GM18505 (cell line): ENCODE measurements around the gene QARS1.
A peak's percentile ranks its signal among the peaks of the same experiment; 100 is the strongest.

Experiments
- ATAC-seq: cut with Tn5 transposase; IDR thresholded peaks from one replicate; pipeline ENCODE4 v1.9.1; 2021; ENCODE audit not compliant: unreplicated experiment
- POLR2A ChIP-seq: IDR thresholded peaks from 4 replicates; pipeline ENCODE4 v1.6.1; 2011; ENCODE audit warnings: borderline replicate concordance; ENCODE audit not compliant: insufficient read depth, insufficient read length; ENCODE audit errors: extremely low read depth

Gene QARS1

GRCh38 chr3:49124991-49125670, 20.6 kb upstream of the QARS1 start:
- no peak for TF ChIP-seq POLR2A
- ATAC-seq, result no peak

GRCh38 chr3:49124203-49124602, 19.6 kb upstream of the QARS1 start:
- ATAC-seq, result no peak
- TF ChIP-seq POLR2A, result no peak

- ATAC-seq, result no peak
- TF ChIP-seq POLR2A, result no peak
Observed at GRCh38 chr3:49123687-49124086, 19.1 kb upstream of the QARS1 start.

DNA sequence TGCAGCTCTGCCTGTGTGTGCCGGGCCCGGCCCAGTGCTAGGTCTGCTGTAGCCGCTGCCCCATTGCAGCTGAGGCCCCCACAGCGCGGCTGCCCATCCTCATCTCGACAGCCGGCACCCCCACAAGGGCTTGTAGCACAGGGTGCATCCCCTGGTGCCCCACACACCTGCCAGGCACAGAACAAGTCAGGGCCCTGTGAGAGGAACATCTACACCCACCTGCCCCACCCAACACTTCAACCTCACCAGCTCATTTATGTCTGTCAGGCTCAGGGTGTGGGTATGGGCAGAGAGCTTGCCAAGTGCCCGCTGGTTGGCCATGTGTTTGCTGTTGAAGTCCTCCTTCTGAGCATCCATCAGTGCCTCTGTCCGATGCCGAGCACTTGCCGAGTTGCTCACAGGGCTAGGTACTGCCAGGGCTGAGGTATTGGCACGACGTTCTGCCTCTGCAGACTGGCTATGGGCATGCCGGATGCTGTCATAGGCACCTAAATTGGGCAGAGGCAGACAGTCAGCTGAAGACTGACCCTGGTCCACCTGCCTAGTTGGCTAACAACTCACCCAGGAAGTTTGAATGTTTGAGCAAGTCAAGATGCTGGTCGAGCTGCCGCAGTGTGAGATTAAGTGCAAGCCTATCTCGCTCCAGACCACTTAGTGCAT, 18.5 kb upstream of the QARS1 start:
- TF ChIP-seq POLR2A, result no peak
- ATAC-seq, result no peak

DNA sequence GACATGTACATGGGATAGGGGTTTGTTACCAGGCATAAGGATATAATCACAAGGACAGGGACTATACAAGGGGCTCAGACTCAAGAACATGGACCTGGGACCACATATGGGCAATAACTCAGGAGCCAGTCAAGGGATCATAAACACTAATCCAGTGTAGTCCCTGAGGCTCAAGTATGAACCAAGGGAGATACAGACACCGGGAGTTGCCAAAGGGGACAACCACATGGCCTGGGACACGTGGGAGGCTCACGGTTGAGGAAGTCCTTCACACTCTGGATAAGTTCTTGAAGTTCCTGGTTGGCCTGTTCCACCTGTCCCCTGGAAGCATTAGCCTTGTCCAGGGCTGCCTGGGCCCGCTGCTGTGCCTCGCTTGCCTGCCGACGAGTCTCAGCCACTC, 17.9 kb upstream of the QARS1 start:
- no peak for ATAC-seq
- no peak for TF ChIP-seq POLR2A

- ATAC-seq, result no peak
- no peak for TF ChIP-seq POLR2A
Observed at GRCh38 chr3:49122022-49122421, 17.5 kb upstream of the QARS1 start.

- no peak for TF ChIP-seq POLR2A
- ATAC-seq, result peak; percentile 3
Observed at GRCh38 chr3:49121132-49121736, 16.7 kb upstream of the QARS1 start.

- peak; percentile 79 for ATAC-seq
- peak; percentile 96 for TF ChIP-seq POLR2A
Observed at GRCh38 chr3:49120438-49121131, 16.0 kb upstream of the QARS1 start, which contains the start of gene USP19. USP19 (minus strand) TSS chr3:49120823; CDS start chr3:49119145, 1,678 bp downstream.

- no peak for TF ChIP-seq POLR2A
- ATAC-seq, result peak; percentile 2
Observed at GRCh38 chr3:49120096-49120437, 15.5 kb upstream of the QARS1 start.

DNA sequence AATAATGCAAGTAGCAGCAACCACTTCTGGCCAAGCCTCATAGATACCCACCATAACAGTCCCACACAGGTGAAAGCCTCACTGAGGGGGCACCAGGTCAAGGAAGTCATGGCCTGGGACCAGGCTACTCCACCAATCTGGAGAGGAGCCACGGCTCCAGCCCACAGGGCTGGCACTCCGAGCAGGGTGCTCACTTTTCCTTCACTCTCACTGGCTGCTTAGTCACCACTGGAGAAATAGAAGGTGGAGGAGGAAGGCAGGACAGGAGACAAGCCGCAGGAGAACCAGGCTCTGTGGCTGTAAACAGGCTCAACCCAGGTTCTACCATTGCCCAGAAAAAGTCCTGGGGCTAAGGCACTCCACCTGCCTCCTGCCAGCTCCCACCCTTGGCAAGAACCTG, 14.9 kb upstream of the QARS1 start:
- no peak for ATAC-seq
- TF ChIP-seq POLR2A, result no peak

GRCh38 chr3:49119036-49119435, 14.5 kb upstream of the QARS1 start:
- TF ChIP-seq POLR2A, result no peak

DNA sequence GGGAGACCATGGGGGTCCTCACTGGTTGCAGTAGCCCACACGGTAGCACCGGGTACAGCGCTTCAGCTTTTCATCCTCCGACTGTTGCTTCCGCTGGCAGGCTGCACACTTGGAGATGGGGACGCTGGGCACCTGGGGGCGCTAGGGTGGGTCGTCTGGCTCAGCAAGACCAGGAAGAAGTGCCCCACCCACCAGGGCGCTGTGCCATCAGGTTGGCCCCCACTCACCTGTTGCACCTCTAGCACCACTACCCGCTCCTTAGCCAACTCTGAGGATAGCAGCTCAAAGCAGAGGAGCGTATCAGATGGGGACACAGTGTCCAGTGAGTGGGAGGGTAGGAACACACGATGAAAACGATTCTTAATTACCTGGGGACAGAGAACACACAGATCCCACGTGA, 7.7 kb upstream of the QARS1 start:
- no peak for ATAC-seq
- TF ChIP-seq POLR2A, result no peak

More at GRCh38 chr3:49119036-49119435, 14.5 kb upstream of the QARS1 start:
- no peak for ATAC-seq

DNA sequence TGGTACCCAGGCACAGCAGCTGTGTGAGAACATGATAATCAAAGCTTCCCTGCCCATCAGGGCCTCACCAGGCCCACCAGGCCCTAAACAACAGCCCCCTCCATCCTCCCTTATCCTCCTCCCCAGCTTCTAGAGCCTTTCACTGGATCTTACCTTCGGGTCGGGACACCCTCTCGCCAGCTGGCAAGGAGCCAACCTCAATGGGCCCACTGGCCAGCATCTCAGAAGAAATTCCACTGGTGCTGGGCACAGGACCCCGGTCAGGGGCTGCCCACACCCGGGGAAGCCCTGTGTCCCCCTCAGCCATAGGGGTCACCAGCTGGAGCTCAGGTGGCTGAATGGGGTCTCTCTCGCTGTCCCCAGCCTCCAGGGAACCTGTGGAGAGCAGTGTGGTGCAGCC, 6.8 kb upstream of the QARS1 start:
- TF ChIP-seq POLR2A, result no peak
- ATAC-seq, result no peak
